Vagina (tissue), 2 donors: ENCODE data around the gene GREB1.

Experiments used
- POLR2A ChIP-seq, 2 donors: fragments of 450-650 bp; IDR thresholded peaks; one replicate each; pipeline ENCODE4 v1.6.1; 2017; ENCODE audit warnings: antibody characterized with exemption in 2 of 2, mild to moderate bottlenecking in 2 of 2, moderate library complexity in 2 of 2
- POLR2AphosphoS5 ChIP-seq, 2 donors: sonication (generic); formaldehyde crosslinking; IDR thresholded peaks; one replicate each; pipeline ENCODE4 v1.9.0; 2017; ENCODE audit warnings: antibody characterized with exemption in 2 of 2, mild to moderate bottlenecking in 2 of 2, low read depth in 1 of 2; ENCODE audit not compliant: insufficient read depth in 1 of 2
- TF ChIP-seq, protein P1 (sequence below), 3 experiments: fragments of 450-650 bp in 2 of 3; fragments of 200-600 bp in 1 of 3; sonication (generic) in 1 of 3; IDR thresholded peaks; one replicate each; pipeline ENCODE4 v1.5.1; 2017 to 2019; ENCODE audit warnings: antibody characterized with exemption in 3 of 3, mild to moderate bottlenecking in 2 of 3, moderate library complexity in 2 of 3

DNA sequence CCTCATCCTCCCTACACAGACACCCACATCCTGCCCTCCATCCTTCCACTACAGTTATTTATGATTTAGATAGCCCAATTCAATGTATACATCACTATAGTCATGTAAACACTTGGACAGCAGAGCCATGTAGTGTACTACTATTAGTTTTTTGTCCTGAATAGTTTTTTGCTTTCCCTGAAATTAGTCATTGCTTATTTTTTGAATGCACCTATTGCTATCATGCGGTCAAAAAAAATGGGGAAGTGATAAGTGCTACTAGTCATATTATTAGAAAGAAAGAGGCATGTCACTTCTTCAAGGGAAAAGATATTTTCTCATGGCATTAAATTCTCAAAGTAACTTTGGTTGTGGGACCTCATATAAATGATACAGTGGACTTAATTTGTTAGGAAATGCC is 6.8 kb upstream of the GREB1 start:
- no peak for TF ChIP-seq POLR2A (IDR thresholded peaks at IDR 0.05)
- TF ChIP-seq, protein P1, sequence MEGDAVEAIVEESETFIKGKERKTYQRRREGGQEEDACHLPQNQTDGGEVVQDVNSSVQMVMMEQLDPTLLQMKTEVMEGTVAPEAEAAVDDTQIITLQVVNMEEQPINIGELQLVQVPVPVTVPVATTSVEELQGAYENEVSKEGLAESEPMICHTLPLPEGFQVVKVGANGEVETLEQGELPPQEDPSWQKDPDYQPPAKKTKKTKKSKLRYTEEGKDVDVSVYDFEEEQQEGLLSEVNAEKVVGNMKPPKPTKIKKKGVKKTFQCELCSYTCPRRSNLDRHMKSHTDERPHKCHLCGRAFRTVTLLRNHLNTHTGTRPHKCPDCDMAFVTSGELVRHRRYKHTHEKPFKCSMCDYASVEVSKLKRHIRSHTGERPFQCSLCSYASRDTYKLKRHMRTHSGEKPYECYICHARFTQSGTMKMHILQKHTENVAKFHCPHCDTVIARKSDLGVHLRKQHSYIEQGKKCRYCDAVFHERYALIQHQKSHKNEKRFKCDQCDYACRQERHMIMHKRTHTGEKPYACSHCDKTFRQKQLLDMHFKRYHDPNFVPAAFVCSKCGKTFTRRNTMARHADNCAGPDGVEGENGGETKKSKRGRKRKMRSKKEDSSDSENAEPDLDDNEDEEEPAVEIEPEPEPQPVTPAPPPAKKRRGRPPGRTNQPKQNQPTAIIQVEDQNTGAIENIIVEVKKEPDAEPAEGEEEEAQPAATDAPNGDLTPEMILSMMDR (IDR thresholded peaks at IDR 0.05) = no peak
- TF ChIP-seq POLR2AphosphoS5 (IDR thresholded peaks at IDR 0.05; ENCODE audit: insufficient read depth in 1 of 2, low read depth in 1 of 2) = no peak
